AG20443 (cell line): ENCODE data around the gene CFAP410.

Experiments used
- DNase-seq: peaks from one replicate; pipeline ENCODE4 v3.0.0; 2012; ENCODE audit warnings: low spot score, mixed read lengths

CFAP410 gene

GRCh38 chr21:44330698-44331097 lies 8.5 kb downstream of the CFAP410 start:
- DNase-seq, result no peak

- DNase-seq, result no peak
Observed at GRCh38 chr21:44329971-44330681, 9.1 kb downstream of the CFAP410 start.

- no peak for DNase-seq
Observed at GRCh38 chr21:44329086-44329889, 9.9 kb downstream of the CFAP410 start.

- DNase-seq, result no peak
Observed at GRCh38 chr21:44328242-44328895, 10.8 kb downstream of the CFAP410 start.

GRCh38 chr21:44327603-44327974 lies 11.6 kb downstream of the CFAP410 start:
- DNase-seq, result no peak

- no peak for DNase-seq
Observed at GRCh38 chr21:44326716-44327602, 12.2 kb downstream of the CFAP410 start.

- DNase-seq, result no peak
Observed at GRCh38 chr21:44326272-44326647, 12.9 kb downstream of the CFAP410 start.

GRCh38 chr21:44325386-44326271 lies 13.6 kb downstream of the CFAP410 start:
- no peak for DNase-seq

- no peak for DNase-seq
Observed at GRCh38 chr21:44324854-44325107, 14.4 kb downstream of the CFAP410 start.

GRCh38 chr21:44324106-44324853 lies 14.9 kb downstream of the CFAP410 start:
- DNase-seq, result no peak

- no peak for DNase-seq
Observed at GRCh38 chr21:44323591-44323990, 15.6 kb downstream of the CFAP410 start.

- no peak for DNase-seq
Observed at GRCh38 chr21:44322621-44323325, 16.4 kb downstream of the CFAP410 start.

GRCh38 chr21:44321846-44322450 lies 17.2 kb downstream of the CFAP410 start:
- DNase-seq, result no peak

- no peak for DNase-seq
Observed at GRCh38 chr21:44320847-44321246, 18.3 kb downstream of the CFAP410 start.

- DNase-seq, result no peak
Observed at GRCh38 chr21:44319407-44320065, 19.7 kb downstream of the CFAP410 start.

GRCh38 chr21:44318489-44319285 lies 20.5 kb downstream of the CFAP410 start:
- DNase-seq, result no peak

- DNase-seq, result no peak
Observed at GRCh38 chr21:44317871-44318270, 21.3 kb downstream of the CFAP410 start.

- DNase-seq, result no peak
Observed at GRCh38 chr21:44317241-44317782, 21.9 kb downstream of the CFAP410 start.
